Loucy (cell line): ENCODE results near the gene RGMA.

Experiments
- CTCF ChIP-seq: fragments of 200-600 bp; sonication (generic); conservative IDR thresholded peaks from 2 replicates; pipeline ENCODE4 v1.5.1; 2014; ENCODE audit warnings: mild to moderate bottlenecking, antibody characterized with exemption, low read length
- EZH2phosphoT487 ChIP-seq: fragments of 200-600 bp; IDR thresholded peaks from 2 replicates; pipeline ENCODE4 v1.6.1; 2018; ENCODE audit warnings: antibody characterized with exemption, mild to moderate bottlenecking, moderate library complexity, borderline replicate concordance

- TF ChIP-seq EZH2phosphoT487, result no peak
- no peak for TF ChIP-seq CTCF
Measured at GRCh38 chr15:93089727-93090305, 805 bp upstream of the RGMA start.
